GM12878 (cell line): ENCODE data around the gene CDH4. TPM values are rescaled to one million over a fixed set of nuclear protein-coding genes. Genes with fewer than 3 reads are reported as not detected.

ENCODE experiments used
- ATAC-seq: fragments of 200-7000 bp; cut with Tn5 transposase; 3 replicates; pipeline ENCODE4 v1.9.1; 2020; ENCODE audit warnings: mild to moderate bottlenecking, moderate library complexity
- BruUV-seq: library from RNA; stranded (reverse); fragments of 400-500 nt; replicated peaks from 2 replicates; lab custom pipeline; 2021; lab: Mats Ljungman, UMichigan
- CTCF ChIA-PET: fragments of 300-600 bp; sonication (Branson Sonifier 250); formaldehyde crosslinking; extraction: SDS; loops from one replicate; lab custom pipeline; 2021; ENCODE audit warnings: inconsistent platforms; lab: Yijun Ruan, JAX
- POLR2A ChIA-PET: fragments of 350-600 bp; formaldehyde crosslinking; extraction: SDS; loops from one replicate; lab custom pipeline; 2021; ENCODE audit warnings: inconsistent platforms; lab: Charles Lee
- RAD21 ChIA-PET: fragments of 300-600 bp; sonication (Branson Sonifier 250); formaldehyde crosslinking; loops from one replicate; lab custom pipeline; 2023; ENCODE audit warnings: antibody characterized with exemption; ENCODE audit not compliant: unreplicated experiment; lab: Charles Lee
- SMC1A ChIA-PET: fragments of 300-600 bp; sonication (Branson Sonifier 250); formaldehyde crosslinking; loops from one replicate; lab custom pipeline; 2023; ENCODE audit not compliant: unreplicated experiment, uncharacterized antibody; lab: Charles Lee
- DNase-seq: peaks from one replicate; pipeline ENCODE4 v3.0.0-alpha.2; 2011; ENCODE audit warnings: low read depth, low spot score
- FAIRE-seq: peaks from 3 replicates; lab custom pipeline; 2011; peaks lifted over from hg19 to GRCh38; lab: Jason Lieb, UNC
- H2AFZ ChIP-seq: 2 replicates; pipeline ENCODE4 v1.6.0; 2011; ENCODE audit warnings: low read depth, low read length, control low read depth; ENCODE audit not compliant: control insufficient read depth
- H3K27ac ChIP-seq: 2 replicates; pipeline ENCODE4 v1.5.1; 2011; ENCODE audit warnings: control low read depth; ENCODE audit not compliant: control insufficient read depth, insufficient read depth
- H3K27me3 ChIP-seq, 2 experiments: replicated peaks in 1 of 2; 2 replicates each; pipeline versions ENCODE4 v1.6.0 to v1.6.1; 2011; ENCODE audit warnings: low read length in 1 of 2; ENCODE audit not compliant: control insufficient read depth in 2 of 2, insufficient read depth in 2 of 2
- H3K36me3 ChIP-seq, 2 experiments: 2 replicates each; pipeline ENCODE4 v1.5.1; 2011; ENCODE audit warnings: low read length in 1 of 2; ENCODE audit not compliant: control insufficient read depth in 2 of 2, insufficient read depth in 2 of 2
- H3K4me1 ChIP-seq: 2 replicates; pipeline ENCODE4 v1.6.1; 2011; ENCODE audit warnings: mild to moderate bottlenecking, low read length, moderate library complexity, mixed read lengths; ENCODE audit not compliant: control insufficient read depth, insufficient read depth
- H3K4me2 ChIP-seq: 2 replicates; pipeline ENCODE4 v1.6.0; 2011; ENCODE audit warnings: control low read depth; ENCODE audit not compliant: control insufficient read depth, insufficient read depth
- H3K4me3 ChIP-seq: fragments of 200-600 bp; sonication (generic); 2 replicates; pipeline ENCODE4 v1.5.1; 2016
- H3K79me2 ChIP-seq: 2 replicates; pipeline ENCODE4 v1.6.0; 2011; ENCODE audit warnings: low read length; ENCODE audit not compliant: control insufficient read depth, insufficient read depth
- H3K9ac ChIP-seq: 2 replicates; pipeline ENCODE4 v1.8.0; 2011; ENCODE audit warnings: low read length, control low read depth, mixed read lengths; ENCODE audit not compliant: control insufficient read depth, insufficient read depth
- H3K9me3 ChIP-seq: replicated peaks from 3 replicates; pipeline ENCODE4 v1.5.1; 2011; ENCODE audit warnings: mild to moderate bottlenecking, low read length; ENCODE audit not compliant: control insufficient read depth, insufficient read depth
- H4K20me1 ChIP-seq: 2 replicates; pipeline ENCODE4 v1.6.0; 2011; ENCODE audit not compliant: control insufficient read depth, insufficient read depth
- ATF2 ChIP-seq: IDR thresholded peaks from 2 replicates; pipeline ENCODE4 v1.6.1; 2012; ENCODE audit warnings: low read length, inconsistent platforms
- FOS ChIP-seq: IDR thresholded peaks from 3 replicates; pipeline ENCODE4 v1.6.1; 2011; ENCODE audit warnings: borderline replicate concordance; ENCODE audit not compliant: insufficient read length; ENCODE audit errors: extremely low read depth
- FOXK2 ChIP-seq: fragments of 450-650 bp; IDR thresholded peaks from 2 replicates; pipeline ENCODE4 v1.6.1; 2017; ENCODE audit warnings: mild to moderate bottlenecking, moderate library complexity
- GATAD2B ChIP-seq: fragments of 450-650 bp; conservative IDR thresholded peaks from 2 replicates; pipeline ENCODE4 v1.6.1; 2017; ENCODE audit warnings: low read depth, mild to moderate bottlenecking, moderate library complexity
- IKZF1 ChIP-seq: fragments of 450-650 bp; conservative IDR thresholded peaks from 2 replicates; pipeline ENCODE4 v1.6.1; 2017; ENCODE audit warnings: antibody characterized with exemption, mild to moderate bottlenecking
- RFX5 ChIP-seq: IDR thresholded peaks from 2 replicates; pipeline ENCODE4 v1.6.1; 2011; ENCODE audit warnings: low read depth, low read length, improper control_type of control experiment
- SUPT20H ChIP-seq: IDR thresholded peaks from 2 replicates; pipeline ENCODE4 v1.6.1; 2011; ENCODE audit warnings: low read depth, mild to moderate bottlenecking, low read length, moderate library complexity, borderline replicate concordance; ENCODE audit not compliant: control insufficient read depth
- TAF1 ChIP-seq: IDR thresholded peaks from 2 replicates; pipeline ENCODE4 v1.6.1; 2011; ENCODE audit warnings: mild to moderate bottlenecking, low read depth, low read length, borderline replicate concordance
- ZNF384 ChIP-seq: IDR thresholded peaks from 2 replicates; pipeline ENCODE4 v1.6.1; 2012; ENCODE audit warnings: low read depth, mild to moderate bottlenecking, low read length, improper control_type of control experiment, borderline replicate concordance
- ZNF592 ChIP-seq: fragments of 450-650 bp; IDR thresholded peaks from 2 replicates; pipeline ENCODE4 v1.6.1; 2017; ENCODE audit warnings: mild to moderate bottlenecking, moderate library complexity
- WGBS: methylation state at CpG from one replicate; pipeline ENCODE4 v1.1.6; 2016; ENCODE audit warnings: low lambda C conversion rate; ENCODE audit not compliant: insufficient replicate concordance, insufficient coverage; ENCODE audit errors: missing lambda C conversion rate; 5-methylcytosine and 5-hydroxymethylcytosine counted together
- in situ Hi-C: fragments of 300-500 bp; cut with MboI; formaldehyde crosslinking; loops from 9 replicates; pipeline ENCODE4 v1.14.3; 2018; ENCODE audit warnings: mixed read lengths
- intact Hi-C: fragments of 100-400 bp; cut with micrococcal nuclease; formaldehyde crosslinking; loops from one replicate; pipeline ENCODE4 v1.14.2; 2022; ENCODE audit not compliant: unreplicated experiment
- polyA plus RNA-seq, 11 experiments: library from polyadenylated mRNA; depleted of rRNA in 4 of 11; unstranded in 6 of 11; stranded (reverse) in 5 of 11; fragments of >200 nt; fragmentation: Nextera tagmentation in 4 of 11; fragmentation: Illumina TruSeq in 1 of 11; extraction: Ambion mirVana in 4 of 11; extraction: Trizol in 1 of 11; gene quantifications; 1 replicate in 1 of 11; 2 replicates in 10 of 11; pipeline versions ENCODE4 v1.2.1 to v1.2.3, GENCODE V29; 2011 to 2016; ENCODE audit warnings: inconsistent platforms in 2 of 11, missing spikeins in 2 of 11, low read depth in 1 of 11
- total RNA-seq, 4 experiments: library from RNA; depleted of rRNA in 3 of 4; stranded (reverse); fragments of >200 nt in 3 of 4; fragmentation: Illumina TruSeq in 1 of 4; extraction: Trizol in 1 of 4; gene quantifications; 2 replicates each; pipeline versions ENCODE4 v1.2.1 to v1.2.3, GENCODE V29; 2013 to 2021

The CDH4 gene
- total and polyA plus RNA-seq, 10 of the 15 experiments (the other 5 are each of a cell fraction or from before 2014, with no cell fraction given), result not detected

- TF ChIP-seq TAF1, result no peak
- TF ChIP-seq IKZF1, result no peak
- TF ChIP-seq SUPT20H, result no peak
- no peak for TF ChIP-seq RFX5
- no peak for TF ChIP-seq GATAD2B
- no peak for TF ChIP-seq FOXK2
Observed at GRCh38 chr20:61979090-61979489, 727.0 kb downstream of the CDH4 start (continued).

- no peak overlapping the region for H3K4me3 ChIP-seq
- ChIA-PET SMC1A (no interaction called here), CTCF (no interaction called here), RAD21 (no interaction called here), POLR2A (no interaction called here)
- FAIRE-seq (no peak), DNase-seq (no peak), ATAC-seq (no peak)
- no peaks in the 10 kb centered on the region for H3K79me2 ChIP-seq
- no peaks in the 10 kb centered on the region for H3K9me3 ChIP-seq
- TF ChIP-seq FOS (no peak), ZNF384 (no peak), ZNF592 (no peak), ATF2 (no peak)
- no peaks in the 10 kb centered on the region for H3K27me3 ChIP-seq
- H3K4me2 ChIP-seq, result no peak overlapping the region
- no TSS peak for BruUV-seq
- no peak overlapping the region for H3K9ac ChIP-seq
- H3K36me3 ChIP-seq, result peaks cover 4 to 14% of the 10 kb centered on the region in 2 experiments
- intact Hi-C loops (no loop called here), in situ Hi-C loops (no loop called here)
- H3K27ac ChIP-seq, result no peak overlapping the region
- no peaks in the 10 kb centered on the region for H4K20me1 ChIP-seq
- H3K4me1 ChIP-seq, result no peaks in the 10 kb centered on the region
- 96% methylated on average over 43 of the region's 65 CpGs for WGBS
- no peak overlapping the region for H2AFZ ChIP-seq
Observed at GRCh38 chr20:61979701-61980635, 727.9 kb downstream of the CDH4 start.
